ENCODE measurements around the gene CORO7.

DNA sequence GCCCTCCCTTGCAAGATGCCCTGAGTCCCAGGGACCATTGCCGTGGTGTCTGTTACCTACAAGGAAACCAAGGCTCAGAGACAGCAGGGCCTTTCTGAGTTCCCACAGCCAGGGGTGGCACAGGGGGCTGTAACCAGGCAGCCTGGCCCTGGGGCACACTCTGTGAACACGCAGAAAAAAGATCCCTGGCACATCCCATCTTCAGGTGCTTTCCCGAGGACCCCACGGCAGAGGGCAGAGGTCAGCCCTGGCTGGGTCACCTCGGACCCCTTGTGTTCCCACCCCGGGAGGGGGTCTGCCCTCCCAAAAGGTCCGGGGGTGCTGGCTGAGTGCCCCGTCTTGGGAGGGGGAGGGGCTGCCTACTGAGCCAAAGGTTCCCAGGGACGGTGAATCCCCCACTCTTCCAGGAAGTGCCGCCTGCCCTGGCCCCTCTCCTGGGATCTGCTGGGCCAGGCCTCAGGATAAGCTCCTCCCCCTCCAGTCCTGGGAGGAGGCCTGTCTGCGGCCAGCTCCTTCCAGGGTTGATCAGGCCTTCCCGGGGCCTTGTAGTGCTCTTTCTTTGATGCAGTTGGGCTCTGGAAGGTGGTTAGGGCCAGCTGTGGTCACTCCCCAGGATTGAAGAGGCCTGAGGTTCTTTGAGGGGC is 92.4 kb downstream of the CORO7 start:
- TF ChIP-seq FOS (IDR thresholded peaks at IDR 0.05; ENCODE audit: extremely low read depth, insufficient read length) (no peak), SMAD1 (IDR thresholded peaks at IDR 0.05; ENCODE audit: low read depth, low read length, partially characterized antibody) (no peak), SRF (CRISPR knock-in tag; IDR thresholded peaks at IDR 0.05) (no peak), RAD21 (CRISPR knock-in tag; conservative IDR thresholded peaks at IDR 0.05 in 1 of 2, IDR thresholded peaks at IDR 0.05 in 1 of 2) (no peak), HDAC2 (IDR thresholded peaks at IDR 0.05) (no peak), ZNF253 (CRISPR knock-in tag; conservative IDR thresholded peaks at IDR 0.05) (no peak), NR1H2 (CRISPR knock-in tag; IDR thresholded peaks at IDR 0.05) (no peak), CBX8 (IDR thresholded peaks at IDR 0.05; ENCODE audit: borderline replicate concordance, extremely low read depth, low read depth, low read length, poor library complexity, severe bottlenecking) (no peak), LEF1 (IDR thresholded peaks at IDR 0.05) (no peak), NFYB (IDR thresholded peaks at IDR 0.05; ENCODE audit: extremely low read depth, insufficient read length) (no peak)
- TF ChIP-seq, protein P1, sequence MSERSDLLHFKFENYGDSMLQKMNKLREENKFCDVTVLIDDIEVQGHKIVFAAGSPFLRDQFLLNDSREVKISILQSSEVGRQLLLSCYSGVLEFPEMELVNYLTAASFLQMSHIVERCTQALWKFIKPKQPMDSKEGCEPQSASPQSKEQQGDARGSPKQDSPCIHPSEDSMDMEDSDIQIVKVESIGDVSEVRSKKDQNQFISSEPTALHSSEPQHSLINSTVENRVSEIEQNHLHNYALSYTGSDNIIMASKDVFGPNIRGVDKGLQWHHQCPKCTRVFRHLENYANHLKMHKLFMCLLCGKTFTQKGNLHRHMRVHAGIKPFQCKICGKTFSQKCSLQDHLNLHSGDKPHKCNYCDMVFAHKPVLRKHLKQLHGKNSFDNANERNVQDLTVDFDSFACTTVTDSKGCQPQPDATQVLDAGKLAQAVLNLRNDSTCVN (CRISPR knock-in tag; IDR thresholded peaks at IDR 0.05) = no peak
- TF ChIP-seq, protein P2, sequence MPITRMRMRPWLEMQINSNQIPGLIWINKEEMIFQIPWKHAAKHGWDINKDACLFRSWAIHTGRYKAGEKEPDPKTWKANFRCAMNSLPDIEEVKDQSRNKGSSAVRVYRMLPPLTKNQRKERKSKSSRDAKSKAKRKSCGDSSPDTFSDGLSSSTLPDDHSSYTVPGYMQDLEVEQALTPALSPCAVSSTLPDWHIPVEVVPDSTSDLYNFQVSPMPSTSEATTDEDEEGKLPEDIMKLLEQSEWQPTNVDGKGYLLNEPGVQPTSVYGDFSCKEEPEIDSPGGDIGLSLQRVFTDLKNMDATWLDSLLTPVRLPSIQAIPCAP (CRISPR knock-in tag; IDR thresholded peaks at IDR 0.05; ENCODE audit: borderline replicate concordance) = no peak
- TF ChIP-seq, protein P3, sequence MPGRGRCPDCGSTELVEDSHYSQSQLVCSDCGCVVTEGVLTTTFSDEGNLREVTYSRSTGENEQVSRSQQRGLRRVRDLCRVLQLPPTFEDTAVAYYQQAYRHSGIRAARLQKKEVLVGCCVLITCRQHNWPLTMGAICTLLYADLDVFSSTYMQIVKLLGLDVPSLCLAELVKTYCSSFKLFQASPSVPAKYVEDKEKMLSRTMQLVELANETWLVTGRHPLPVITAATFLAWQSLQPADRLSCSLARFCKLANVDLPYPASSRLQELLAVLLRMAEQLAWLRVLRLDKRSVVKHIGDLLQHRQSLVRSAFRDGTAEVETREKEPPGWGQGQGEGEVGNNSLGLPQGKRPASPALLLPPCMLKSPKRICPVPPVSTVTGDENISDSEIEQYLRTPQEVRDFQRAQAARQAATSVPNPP (IDR thresholded peaks at IDR 0.05; ENCODE audit: borderline replicate concordance, insufficient read depth, insufficient read length) = no peak

Data from K562 (cell line).